ENCODE data around the gene GARNL3.

The GARNL3 gene

GRCh38 chr9:127388037-127388855, 123.7 kb downstream of the GARNL3 start:
- Histone ChIP-seq H3K27me3 (ENCODE audit: control insufficient read depth in 1 of 2, insufficient read depth in 2 of 2, low read length in 2 of 2) (no peaks in the 10 kb centered on the region), H3K36me3 (ENCODE audit: control insufficient read depth in 2 of 2, insufficient read depth in 2 of 2, low read length in 2 of 2) (peaks cover 0 to 4% of the 10 kb centered on the region in 2 donors), H3K9ac (ENCODE audit: low read length in 2 of 2) (no peak overlapping the region), H3K9me3 (ENCODE audit: control insufficient read depth in 2 of 2, low read length in 2 of 2) (no peaks in the 10 kb centered on the region), H3K4me1 (ENCODE audit: control insufficient read depth, insufficient read depth, low read length) (no peaks in the 10 kb centered on the region), H3K4me3 (ENCODE audit: low read length in 2 of 2) (no peak overlapping the region), H3K27ac (ENCODE audit: low read length) (no peak overlapping the region)

- H3K9ac ChIP-seq (ENCODE audit: low read length in 2 of 2): no peak overlapping the region
- H3K9me3 ChIP-seq (ENCODE audit: control insufficient read depth in 2 of 2, low read length in 2 of 2): no peaks in the 10 kb centered on the region
- H3K4me3 ChIP-seq (ENCODE audit: low read length in 2 of 2): no peak overlapping the region
- no peaks in the 10 kb centered on the region for H3K4me1 ChIP-seq (ENCODE audit: control insufficient read depth, insufficient read depth, low read length)
- no peaks in the 10 kb centered on the region for H3K27me3 ChIP-seq (ENCODE audit: control insufficient read depth in 1 of 2, insufficient read depth in 2 of 2, low read length in 2 of 2)
- no peak overlapping the region for H3K27ac ChIP-seq (ENCODE audit: low read length)
- H3K36me3 ChIP-seq (ENCODE audit: control insufficient read depth in 2 of 2, insufficient read depth in 2 of 2, low read length in 2 of 2): peaks cover 0 to 4% of the 10 kb centered on the region in 2 donors
Measured at GRCh38 chr9:127388856-127389238, 124.3 kb downstream of the GARNL3 start.

GRCh38 chr9:127389381-127390247, 125.0 kb downstream of the GARNL3 start:
- H3K27me3 ChIP-seq (ENCODE audit: control insufficient read depth in 1 of 2, insufficient read depth in 2 of 2, low read length in 2 of 2): no peaks in the 10 kb centered on the region
- H3K36me3 ChIP-seq (ENCODE audit: control insufficient read depth in 2 of 2, insufficient read depth in 2 of 2, low read length in 2 of 2): peaks cover 0 to 4% of the 10 kb centered on the region in 2 donors
- H3K9ac ChIP-seq (ENCODE audit: low read length in 2 of 2): no peak overlapping the region
- H3K9me3 ChIP-seq (ENCODE audit: control insufficient read depth in 2 of 2, low read length in 2 of 2): no peaks in the 10 kb centered on the region
- no peak overlapping the region for H3K4me3 ChIP-seq (ENCODE audit: low read length in 2 of 2)
- no peaks in the 10 kb centered on the region for H3K4me1 ChIP-seq (ENCODE audit: control insufficient read depth, insufficient read depth, low read length)
- H3K27ac ChIP-seq (ENCODE audit: low read length): no peak overlapping the region

GRCh38 chr9:127390248-127390545, 125.6 kb downstream of the GARNL3 start:
- Histone ChIP-seq H3K27ac (ENCODE audit: low read length) (no peak overlapping the region), H3K9ac (ENCODE audit: low read length in 2 of 2) (no peak overlapping the region)

GRCh38 chr9:127390563-127390962, 126.0 kb downstream of the GARNL3 start:
- no peak overlapping the region for H3K9ac ChIP-seq (ENCODE audit: low read length in 2 of 2)
- H3K9me3 ChIP-seq (ENCODE audit: control insufficient read depth in 2 of 2, low read length in 2 of 2): no peaks in the 10 kb centered on the region

More at GRCh38 chr9:127390248-127390545, 125.6 kb downstream of the GARNL3 start:
- peaks cover 0 to 4% of the 10 kb centered on the region in 2 donors for H3K36me3 ChIP-seq (ENCODE audit: control insufficient read depth in 2 of 2, insufficient read depth in 2 of 2, low read length in 2 of 2)
- H3K27me3 ChIP-seq (ENCODE audit: control insufficient read depth in 1 of 2, insufficient read depth in 2 of 2, low read length in 2 of 2): no peaks in the 10 kb centered on the region
- H3K4me1 ChIP-seq (ENCODE audit: control insufficient read depth, insufficient read depth, low read length): no peaks in the 10 kb centered on the region
- H3K9me3 ChIP-seq (ENCODE audit: control insufficient read depth in 2 of 2, low read length in 2 of 2): no peaks in the 10 kb centered on the region
- H3K4me3 ChIP-seq (ENCODE audit: low read length in 2 of 2): no peak overlapping the region

GRCh38 chr9:127392166-127392565, 127.6 kb downstream of the GARNL3 start:
- Histone ChIP-seq H3K9me3 (ENCODE audit: control insufficient read depth in 2 of 2, low read length in 2 of 2) (no peaks in the 10 kb centered on the region), H3K27ac (ENCODE audit: low read length) (no peak overlapping the region), H3K9ac (ENCODE audit: low read length in 2 of 2) (no peak overlapping the region), H3K4me3 (ENCODE audit: low read length in 2 of 2) (no peak overlapping the region), H3K36me3 (ENCODE audit: control insufficient read depth in 2 of 2, insufficient read depth in 2 of 2, low read length in 2 of 2) (peaks cover 0 to 4% of the 10 kb centered on the region in 2 donors), H3K4me1 (ENCODE audit: control insufficient read depth, insufficient read depth, low read length) (peaks cover 5% of the 10 kb centered on the region), H3K27me3 (ENCODE audit: control insufficient read depth in 1 of 2, insufficient read depth in 2 of 2, low read length in 2 of 2) (no peaks in the 10 kb centered on the region)

More at GRCh38 chr9:127390563-127390962, 126.0 kb downstream of the GARNL3 start:
- H3K4me3 ChIP-seq (ENCODE audit: low read length in 2 of 2): no peak overlapping the region
- H3K4me1 ChIP-seq (ENCODE audit: control insufficient read depth, insufficient read depth, low read length): no peaks in the 10 kb centered on the region
- H3K27ac ChIP-seq (ENCODE audit: low read length): no peak overlapping the region
- H3K36me3 ChIP-seq (ENCODE audit: control insufficient read depth in 2 of 2, insufficient read depth in 2 of 2, low read length in 2 of 2): peaks cover 0 to 4% of the 10 kb centered on the region in 2 donors
- H3K27me3 ChIP-seq (ENCODE audit: control insufficient read depth in 1 of 2, insufficient read depth in 2 of 2, low read length in 2 of 2): no peaks in the 10 kb centered on the region

- H3K9me3 ChIP-seq (ENCODE audit: control insufficient read depth in 2 of 2, low read length in 2 of 2): no peaks in the 10 kb centered on the region
- H3K4me3 ChIP-seq (ENCODE audit: low read length in 2 of 2): no peak overlapping the region
- H3K27ac ChIP-seq (ENCODE audit: low read length): no peak overlapping the region
- no peaks in the 10 kb centered on the region for H3K27me3 ChIP-seq (ENCODE audit: control insufficient read depth in 1 of 2, insufficient read depth in 2 of 2, low read length in 2 of 2)
- H3K4me1 ChIP-seq (ENCODE audit: control insufficient read depth, insufficient read depth, low read length): peaks cover 8% of the 10 kb centered on the region
- no peak overlapping the region for H3K9ac ChIP-seq (ENCODE audit: low read length in 2 of 2)
- peaks cover 0 to 4% of the 10 kb centered on the region in 2 donors for H3K36me3 ChIP-seq (ENCODE audit: control insufficient read depth in 2 of 2, insufficient read depth in 2 of 2, low read length in 2 of 2)
Measured at GRCh38 chr9:127392976-127393375, 128.4 kb downstream of the GARNL3 start.

GRCh38 chr9:127393645-127394044, 129.1 kb downstream of the GARNL3 start:
- no peaks in the 10 kb centered on the region for H3K9me3 ChIP-seq (ENCODE audit: control insufficient read depth in 2 of 2, low read length in 2 of 2)
- H3K4me1 ChIP-seq (ENCODE audit: control insufficient read depth, insufficient read depth, low read length): peaks cover 15% of the 10 kb centered on the region
- no peak overlapping the region for H3K27ac ChIP-seq (ENCODE audit: low read length)
- H3K4me3 ChIP-seq (ENCODE audit: low read length in 2 of 2): no peak overlapping the region
- H3K36me3 ChIP-seq (ENCODE audit: control insufficient read depth in 2 of 2, insufficient read depth in 2 of 2, low read length in 2 of 2): peaks cover 0 to 4% of the 10 kb centered on the region in 2 donors
- H3K9ac ChIP-seq (ENCODE audit: low read length in 2 of 2): no peak overlapping the region
- no peaks in the 10 kb centered on the region for H3K27me3 ChIP-seq (ENCODE audit: control insufficient read depth in 1 of 2, insufficient read depth in 2 of 2, low read length in 2 of 2)

- peaks cover 21% of the 10 kb centered on the region for H3K4me1 ChIP-seq (ENCODE audit: control insufficient read depth, insufficient read depth, low read length)
- no peaks in the 10 kb centered on the region for H3K27me3 ChIP-seq (ENCODE audit: control insufficient read depth in 1 of 2, insufficient read depth in 2 of 2, low read length in 2 of 2)
- H3K27ac ChIP-seq (ENCODE audit: low read length): peak overlapping the region; percentile 41
- H3K36me3 ChIP-seq (ENCODE audit: control insufficient read depth in 2 of 2, insufficient read depth in 2 of 2, low read length in 2 of 2): peaks cover 4 to 5% of the 10 kb centered on the region in 2 donors
- peak overlapping the region in 1 of 2 donors; percentile 49 for H3K9ac ChIP-seq (ENCODE audit: low read length in 2 of 2)
- H3K4me3 ChIP-seq (ENCODE audit: low read length in 2 of 2): peak overlapping the region; percentile 83 to 85
- H3K9me3 ChIP-seq (ENCODE audit: control insufficient read depth in 2 of 2, low read length in 2 of 2): no peaks in the 10 kb centered on the region
Measured at GRCh38 chr9:127395497-127396252, 131.1 kb downstream of the GARNL3 start.

- H3K27me3 ChIP-seq (ENCODE audit: control insufficient read depth in 1 of 2, insufficient read depth in 2 of 2, low read length in 2 of 2): no peaks in the 10 kb centered on the region
- H3K4me3 ChIP-seq (ENCODE audit: low read length in 2 of 2): peak overlapping the region; percentile 83 to 85
- H3K36me3 ChIP-seq (ENCODE audit: control insufficient read depth in 2 of 2, insufficient read depth in 2 of 2, low read length in 2 of 2): peaks cover 4 to 6% of the 10 kb centered on the region in 2 donors
- peak overlapping the region; percentile 13 to 49 for H3K9ac ChIP-seq (ENCODE audit: low read length in 2 of 2)
- H3K9me3 ChIP-seq (ENCODE audit: control insufficient read depth in 2 of 2, low read length in 2 of 2): no peaks in the 10 kb centered on the region
- H3K27ac ChIP-seq (ENCODE audit: low read length): peak overlapping the region; percentile 41
- H3K4me1 ChIP-seq (ENCODE audit: control insufficient read depth, insufficient read depth, low read length): peaks cover 21% of the 10 kb centered on the region
Measured at GRCh38 chr9:127396253-127396807, 131.8 kb downstream of the GARNL3 start.
